ENCODE data around the gene CLSTN2.

CLSTN2 gene

GRCh38 chr3:140545756-140546155 is 610.8 kb downstream of the CLSTN2 start:
- TF ChIP-seq POLR2AphosphoS5 (IDR thresholded peaks at IDR 0.05; ENCODE audit: low read depth, low read length): no peak
- no peak for TF ChIP-seq FOXP2 (optimal IDR thresholded peaks at IDR 0.05; ENCODE audit: borderline replicate concordance, extremely low read depth, extremely low read length, insufficient read depth)
- TF ChIP-seq TAF1 (IDR thresholded peaks at IDR 0.05; ENCODE audit: borderline replicate concordance, insufficient read depth, low read length): no peak
- TF ChIP-seq REST (IDR thresholded peaks at IDR 0.05; ENCODE audit: insufficient read depth in 1 of 2, low read depth in 2 of 2, low read length in 2 of 2): no peak
- TF ChIP-seq SIN3A (IDR thresholded peaks at IDR 0.05; ENCODE audit: borderline replicate concordance, insufficient read depth, low read length): no peak

- TF ChIP-seq POLR2AphosphoS5 (IDR thresholded peaks at IDR 0.05; ENCODE audit: low read depth, low read length): no peak
- TF ChIP-seq FOXP2 (optimal IDR thresholded peaks at IDR 0.05; ENCODE audit: borderline replicate concordance, extremely low read depth, extremely low read length, insufficient read depth): no peak
- TF ChIP-seq SIN3A (IDR thresholded peaks at IDR 0.05; ENCODE audit: borderline replicate concordance, insufficient read depth, low read length): no peak
- TF ChIP-seq TAF1 (IDR thresholded peaks at IDR 0.05; ENCODE audit: borderline replicate concordance, insufficient read depth, low read length): no peak
- TF ChIP-seq REST (IDR thresholded peaks at IDR 0.05; ENCODE audit: insufficient read depth in 1 of 2, low read depth in 2 of 2, low read length in 2 of 2): no peak
Measured at GRCh38 chr3:140546649-140547048, 611.7 kb downstream of the CLSTN2 start.

- no peak for TF ChIP-seq POLR2AphosphoS5 (IDR thresholded peaks at IDR 0.05; ENCODE audit: low read depth, low read length)
- TF ChIP-seq REST (IDR thresholded peaks at IDR 0.05; ENCODE audit: insufficient read depth in 1 of 2, low read depth in 2 of 2, low read length in 2 of 2): no peak
Measured at GRCh38 chr3:140552403-140552802, 617.4 kb downstream of the CLSTN2 start.

- TF ChIP-seq FOXP2 (optimal IDR thresholded peaks at IDR 0.05; ENCODE audit: borderline replicate concordance, extremely low read depth, extremely low read length, insufficient read depth) (no peak), SIN3A (IDR thresholded peaks at IDR 0.05; ENCODE audit: borderline replicate concordance, insufficient read depth, low read length) (no peak), TAF1 (IDR thresholded peaks at IDR 0.05; ENCODE audit: borderline replicate concordance, insufficient read depth, low read length) (no peak), POLR2AphosphoS5 (IDR thresholded peaks at IDR 0.05; ENCODE audit: low read depth, low read length) (no peak), REST (IDR thresholded peaks at IDR 0.05; ENCODE audit: insufficient read depth in 1 of 2, low read depth in 2 of 2, low read length in 2 of 2) (no peak)
Measured at GRCh38 chr3:140552898-140553297, 617.9 kb downstream of the CLSTN2 start.

GRCh38 chr3:140553591-140553990 is 618.6 kb downstream of the CLSTN2 start:
- no peak for TF ChIP-seq TAF1 (IDR thresholded peaks at IDR 0.05; ENCODE audit: borderline replicate concordance, insufficient read depth, low read length)
- no peak for TF ChIP-seq FOXP2 (optimal IDR thresholded peaks at IDR 0.05; ENCODE audit: borderline replicate concordance, extremely low read depth, extremely low read length, insufficient read depth)
- no peak for TF ChIP-seq SIN3A (IDR thresholded peaks at IDR 0.05; ENCODE audit: borderline replicate concordance, insufficient read depth, low read length)
- no peak for TF ChIP-seq REST (IDR thresholded peaks at IDR 0.05; ENCODE audit: insufficient read depth in 1 of 2, low read depth in 2 of 2, low read length in 2 of 2)
- no peak for TF ChIP-seq POLR2AphosphoS5 (IDR thresholded peaks at IDR 0.05; ENCODE audit: low read depth, low read length)
